Activated T-helper 1 cell treated with anti-CD3 and anti-CD28 coated beads, Interleukin-12 subunit alpha, Interleukin-12 subunit beta, Interleukin-2, Interleukin-4 antibody, amounts not matched to agents 30 ng/mL and 10 ng/mL and 1 ng/mL, durations not matched to agents 14 hours and 24 hours and 36 hours (primary cell): Measurements from ENCODE around the gene PHF2. TPM values are rescaled to one million over a fixed set of nuclear protein-coding genes. Genes with fewer than 3 reads are reported as not detected.

Experiments used
- DNase-seq: peaks from one replicate; pipeline ENCODE4 v3.0.0; 2021; ENCODE audit warnings: low spot score
- H3K27ac Mint-ChIP-seq: one replicate; pipeline ENCODE4 v1.8.0; 2021; ENCODE audit warnings: mild to moderate bottlenecking, mixed read lengths
- H3K27me3 Mint-ChIP-seq: one replicate; pipeline ENCODE4 v1.8.0; 2022; ENCODE audit warnings: mild to moderate bottlenecking, moderate library complexity, mixed read lengths; ENCODE audit not compliant: insufficient read depth
- H3K36me3 Mint-ChIP-seq: one replicate; pipeline ENCODE4 v1.8.0; 2021; ENCODE audit warnings: low read depth, mixed read lengths
- H3K4me1 Mint-ChIP-seq: one replicate; pipeline ENCODE4 v1.8.0; 2021; ENCODE audit warnings: low read depth, mixed read lengths
- H3K4me3 Mint-ChIP-seq: one replicate; pipeline ENCODE4 v1.8.0; 2021; ENCODE audit warnings: mild to moderate bottlenecking, moderate library complexity, mixed read lengths
- H3K9me3 Mint-ChIP-seq: one replicate; pipeline ENCODE4 v1.8.0; 2021; ENCODE audit warnings: mixed read lengths
- intact Hi-C: fragments of 100-400 bp; cut with micrococcal nuclease; formaldehyde crosslinking; loops from one replicate; pipeline ENCODE4 v1.15.1; 2024
- total RNA-seq: library from RNA; stranded (reverse); gene quantifications from 2 replicates; pipeline ENCODE4 v1.2.3, GENCODE V29; 2022

Gene PHF2
- total RNA-seq, 1 donor from 2014 or later = 24.5 TPM

- Mint-ChIP-seq H3K9me3 (no peaks in the 10 kb centered on the region), H3K36me3 (no peaks in the 10 kb centered on the region), H3K4me1 (no peaks in the 10 kb centered on the region), H3K27me3 (peaks cover 3% of the 10 kb centered on the region), H3K4me3 (no peak overlapping the region), H3K27ac (no peak overlapping the region)
- intact Hi-C loops = no loop called here
- no peak for DNase-seq
Measured at GRCh38 chr9:93710370-93710723, 134.0 kb downstream of the PHF2 start.

DNA sequence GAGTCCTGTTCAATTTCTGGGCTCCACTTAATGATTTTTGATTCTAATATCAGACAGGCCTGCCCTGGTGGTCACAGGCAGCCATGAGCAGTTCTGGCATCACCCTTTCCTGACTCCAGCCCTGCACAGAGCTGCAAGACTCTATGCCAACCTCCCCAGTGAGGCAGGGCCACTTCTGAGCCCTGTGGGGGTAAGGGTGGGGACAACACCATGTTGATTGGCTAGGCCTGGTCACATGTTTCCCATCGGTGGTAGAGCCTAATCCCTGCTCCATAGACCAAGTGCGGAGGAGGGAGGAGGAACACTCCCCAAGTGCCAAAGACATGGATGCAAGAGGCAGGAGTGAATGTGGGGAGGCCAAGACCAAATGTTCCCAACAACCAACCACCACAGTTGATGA lies 134.6 kb downstream of the PHF2 start:
- no peak for DNase-seq
- no peaks in the 10 kb centered on the region for H3K9me3 Mint-ChIP-seq
- no peak overlapping the region for H3K27ac Mint-ChIP-seq
- H3K4me3 Mint-ChIP-seq = no peak overlapping the region
- no peaks in the 10 kb centered on the region for H3K4me1 Mint-ChIP-seq
- no peaks in the 10 kb centered on the region for H3K36me3 Mint-ChIP-seq
- intact Hi-C loops = no loop called here
- H3K27me3 Mint-ChIP-seq = peaks cover 3% of the 10 kb centered on the region

GRCh38 chr9:93712896-93713295 lies 136.5 kb downstream of the PHF2 start:
- H3K4me1 Mint-ChIP-seq = no peaks in the 10 kb centered on the region
- peaks cover 8% of the 10 kb centered on the region for H3K9me3 Mint-ChIP-seq
- no peak overlapping the region for H3K27ac Mint-ChIP-seq
- H3K4me3 Mint-ChIP-seq = no peak overlapping the region
- intact Hi-C loops = no loop called here
- no peak for DNase-seq
- H3K27me3 Mint-ChIP-seq = peaks cover 3% of the 10 kb centered on the region
- no peaks in the 10 kb centered on the region for H3K36me3 Mint-ChIP-seq

GRCh38 chr9:93713716-93714115 lies 137.3 kb downstream of the PHF2 start:
- Mint-ChIP-seq H3K9me3 (peaks cover 8% of the 10 kb centered on the region), H3K27me3 (peaks cover 3% of the 10 kb centered on the region), H3K27ac (no peak overlapping the region), H3K36me3 (no peaks in the 10 kb centered on the region), H3K4me3 (no peak overlapping the region), H3K4me1 (no peaks in the 10 kb centered on the region)
- intact Hi-C loops = no loop called here
- DNase-seq = no peak

DNA sequence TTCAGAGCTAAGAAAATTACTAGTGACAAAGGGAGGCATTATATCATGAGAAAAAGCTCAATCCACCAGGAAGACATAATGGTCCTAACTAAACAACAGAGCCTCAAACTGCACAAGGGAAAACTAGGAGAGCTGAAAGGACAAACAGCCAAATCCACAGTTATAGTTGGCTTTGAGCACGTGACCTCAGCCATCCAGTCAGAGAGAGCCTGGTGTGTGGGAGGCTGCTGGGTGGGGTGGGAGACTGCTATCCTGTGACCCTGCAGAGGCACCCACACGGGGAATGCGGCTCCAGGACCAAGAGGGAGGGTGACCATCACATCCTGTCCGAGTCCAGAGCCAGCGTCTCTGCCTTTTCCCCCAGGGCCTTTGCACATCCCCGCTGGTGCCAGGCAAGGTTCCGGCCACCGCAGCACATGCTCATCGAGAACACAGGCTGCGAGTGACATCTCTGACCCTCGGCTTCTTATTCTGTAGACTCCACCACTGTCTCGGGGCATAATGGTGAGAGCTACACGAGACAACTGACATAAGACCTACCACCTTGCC lies 145.1 kb downstream of the PHF2 start:
- no peaks in the 10 kb centered on the region for H3K4me1 Mint-ChIP-seq
- H3K27ac Mint-ChIP-seq = no peak overlapping the region
- no peaks in the 10 kb centered on the region for H3K36me3 Mint-ChIP-seq
- no peak for DNase-seq
- peaks cover 2% of the 10 kb centered on the region for H3K27me3 Mint-ChIP-seq
- intact Hi-C loops = no loop called here
- peaks cover 12% of the 10 kb centered on the region for H3K9me3 Mint-ChIP-seq
- no peak overlapping the region for H3K4me3 Mint-ChIP-seq

DNA sequence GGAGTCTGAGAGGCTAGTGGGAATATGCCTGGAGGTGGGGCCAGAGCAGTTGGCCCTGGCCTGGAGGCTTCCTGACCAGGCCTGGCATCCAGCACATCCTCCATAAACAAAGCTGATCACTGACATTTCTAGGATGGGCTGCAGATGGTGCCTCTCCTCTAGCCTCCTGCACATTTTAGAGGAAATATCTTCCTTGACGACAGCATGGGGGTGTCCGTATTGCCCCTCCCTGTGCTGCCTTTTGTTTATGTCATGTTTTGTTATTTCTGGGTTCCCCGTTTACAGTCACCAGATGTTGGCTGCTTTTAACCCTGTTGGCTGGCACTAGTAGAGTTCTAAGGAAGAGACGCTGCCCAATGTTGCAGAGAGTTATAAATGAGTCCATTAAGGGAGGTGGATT lies 148.5 kb downstream of the PHF2 start:
- H3K27ac Mint-ChIP-seq = no peak overlapping the region
- peaks cover 7% of the 10 kb centered on the region for H3K27me3 Mint-ChIP-seq
- H3K4me3 Mint-ChIP-seq = no peak overlapping the region
- DNase-seq = no peak
- no peaks in the 10 kb centered on the region for H3K4me1 Mint-ChIP-seq
- H3K36me3 Mint-ChIP-seq = no peaks in the 10 kb centered on the region
- peaks cover 8% of the 10 kb centered on the region for H3K9me3 Mint-ChIP-seq
- intact Hi-C loops = no loop called here

GRCh38 chr9:93725382-93725781 lies 149.0 kb downstream of the PHF2 start:
- no peak overlapping the region for H3K27ac Mint-ChIP-seq
- intact Hi-C loops = no loop called here

DNA sequence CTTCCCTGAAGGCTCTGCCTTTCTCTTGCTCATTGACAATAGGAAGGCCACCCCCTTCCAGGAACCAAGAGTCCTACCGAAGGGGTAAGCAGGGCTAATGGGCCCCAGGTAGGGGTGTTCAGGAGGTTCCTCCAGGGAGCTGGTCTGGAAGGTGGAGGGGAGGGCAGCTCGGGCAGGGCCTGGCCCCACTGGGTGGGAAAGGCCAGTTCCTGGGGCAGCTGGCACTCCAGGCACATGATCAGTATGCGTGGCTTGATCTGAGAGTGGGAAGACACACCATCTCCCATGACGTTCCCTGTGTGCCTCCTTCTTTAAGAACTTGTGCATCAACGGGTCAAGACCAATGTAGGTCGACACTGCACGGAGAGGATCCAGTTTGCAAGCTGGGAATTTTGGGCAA lies 149.8 kb downstream of the PHF2 start:
- no peak for DNase-seq
- Mint-ChIP-seq H3K4me3 (no peak overlapping the region), H3K27me3 (peaks cover 8% of the 10 kb centered on the region), H3K4me1 (no peaks in the 10 kb centered on the region), H3K9me3 (peaks cover 8% of the 10 kb centered on the region), H3K27ac (no peak overlapping the region), H3K36me3 (no peaks in the 10 kb centered on the region)
- intact Hi-C loops = no loop called here

More at GRCh38 chr9:93725382-93725781, 149.0 kb downstream of the PHF2 start:
- Mint-ChIP-seq H3K36me3 (no peaks in the 10 kb centered on the region), H3K4me1 (no peaks in the 10 kb centered on the region), H3K9me3 (peaks cover 8% of the 10 kb centered on the region), H3K27me3 (peaks cover 7% of the 10 kb centered on the region), H3K4me3 (no peak overlapping the region)
- DNase-seq = no peak

Other genes starting within 250 kb of the PHF2 start
- gene FAM120A, start 124.9 kb upstream of the PHF2 start, total RNA-seq = 145 and 147 TPM in 2 replicates
- gene FAM120AOS, start 123.0 kb upstream of the PHF2 start, total RNA-seq = 31.2 and 38.8 TPM in 2 replicates